Adrenal gland (tissue), 12 donors: ENCODE measurements around the gene SLC38A1. TPM values are rescaled to one million over a fixed set of nuclear protein-coding genes. Genes with fewer than 3 reads are reported as not detected.

Experiments
- DNase-seq, 7 donors: peaks; one replicate each; pipeline ENCODE4 v3.0.0-alpha.2; 2019 to 2020
- H3K27ac ChIP-seq, 5 donors: fragments of 200-600 bp; sonication (generic) in 4 of 5; 1 replicate in 3 of 5; 2 replicates in 2 of 5; pipeline versions ENCODE4 v1.5.1 to v1.8.0; 2016 to 2020; ENCODE audit warnings: mild to moderate bottlenecking in 1 of 5
- H3K27me3 ChIP-seq: fragments of 200-600 bp; 2 replicates; pipeline ENCODE4 v1.8.0; 2021
- H3K36me3 ChIP-seq, 2 donors: fragments of 200-600 bp; replicated peaks in 1 of 2; 1 replicate in 1 of 2; 2 replicates in 1 of 2; pipeline versions ENCODE4 v1.5.1 to v1.8.0; 2018 to 2022
- H3K4me1 ChIP-seq, 2 donors: fragments of 200-600 bp; replicated peaks in 1 of 2; 1 replicate in 1 of 2; 2 replicates in 1 of 2; pipeline versions ENCODE4 v1.5.1 to v1.8.0; 2018 to 2021
- H3K4me3 ChIP-seq, 4 donors: fragments of 200-600 bp; sonication (generic) in 3 of 4; one replicate each; pipeline ENCODE4 v1.5.1; 2016 to 2018
- H3K9me3 ChIP-seq, 3 donors: fragments of 200-600 bp; sonication (generic) in 1 of 3; replicated peaks in 1 of 3; 1 replicate in 2 of 3; 2 replicates in 1 of 3; pipeline versions ENCODE4 v1.5.1 to v1.8.0; 2016 to 2021
- POLR2A ChIP-seq, 2 donors: fragments of 450-650 bp; IDR thresholded peaks; one replicate each; pipeline ENCODE4 v1.6.1; 2017; ENCODE audit warnings: antibody characterized with exemption in 2 of 2, mild to moderate bottlenecking in 2 of 2, moderate library complexity in 1 of 2
- WGBS, 4 donors: extraction: QIAGEN DNeasy Blood & Tissue Kit in 2 of 4; methylation state at CpG; one replicate each; pipeline versions ENCODE4 v1.1.5 to v1.1.7; 2013 to 2017; 5-methylcytosine and 5-hydroxymethylcytosine counted together
- intact Hi-C, 2 donors: fragments of 100-400 bp; cut with DNase I; formaldehyde crosslinking; loops; one replicate each; pipeline versions ENCODE4 v1.14.1 to v1.15.0; 2022 to 2023
- polyA plus RNA-seq, 3 donors: library from polyadenylated mRNA; stranded (reverse); fragments of 200-250 nt in 2 of 3; fragments of 350-450 nt in 1 of 3; fragmentation: Illumina TruSeq in 1 of 3; extraction: RNeasy Lipid Tissue Mini Kit (QIAGEN cat#74804) in 1 of 3; gene quantifications; one replicate each; pipeline ENCODE4 v1.2.3, GENCODE V29; 2013 to 2014
- total RNA-seq, 9 donors: library from RNA; depleted of rRNA in 4 of 9; stranded (reverse); fragments of >200 nt in 4 of 9; fragments of 120-200 nt in 1 of 9; fragmentation: NEBNext Ultra II Directional in 1 of 9; extraction: Animal tissue kit (Norgen Biotek cat#: 25700) in 1 of 9; gene quantifications; one replicate each; pipeline versions ENCODE4 v1.1.0 to v1.2.4, GENCODE V29; 2013 to 2023
- TF ChIP-seq, protein P1 (sequence below), 6 experiments: fragments of 450-650 bp in 4 of 6; fragments of 200-600 bp in 2 of 6; sonication (generic) in 1 of 6; IDR thresholded peaks; 1 replicate in 5 of 6; 2 replicates in 1 of 6; pipeline versions ENCODE4 v1.5.1 to v1.8.0; 2016 to 2021; ENCODE audit warnings: antibody characterized with exemption in 6 of 6, mild to moderate bottlenecking in 2 of 6, moderate library complexity in 1 of 6
- donor health status: healthy with polysubstance abuse.
- donor health status: Bipolar disorder and iron deficiency.
- donor health status: DM: yes; HTN: yes; CAD: no.
- donor health status: DM: no; HTN: no; CAD: no.
- donor health status: DM: no; HTN: no; CAD: no.
- donor health status: DM: yes; HTN: yes; CAD: no.

The SLC38A1 gene
- total and polyA plus RNA-seq, 12 donors, result 2.4 to 14.8 (median 6.1) TPM

GRCh38 chr12:46179693-46180452, 89.0 kb downstream of the SLC38A1 start:
- no peak for TF ChIP-seq POLR2A (IDR thresholded peaks at IDR 0.05)
- H3K4me1 ChIP-seq, result no peaks in the 10 kb centered on the region
- H3K27ac ChIP-seq, result no peak overlapping the region
- H3K9me3 ChIP-seq, result no peaks in the 10 kb centered on the region
- WGBS, 4 donors, result 83 to 86% (median 85%) methylated on average over 7 of the region's 7 CpGs
- no peaks in the 10 kb centered on the region for H3K27me3 ChIP-seq
- H3K36me3 ChIP-seq, result no peaks in the 10 kb centered on the region
- no peak overlapping the region for H3K4me3 ChIP-seq
- intact Hi-C loops, result loop anchor here in 1 of 2 donors (2.0 kb wide), 1 partner anchor 31 kb away; no protein-coding TSS in a partner anchor
- DNase-seq, result no peak

DNA sequence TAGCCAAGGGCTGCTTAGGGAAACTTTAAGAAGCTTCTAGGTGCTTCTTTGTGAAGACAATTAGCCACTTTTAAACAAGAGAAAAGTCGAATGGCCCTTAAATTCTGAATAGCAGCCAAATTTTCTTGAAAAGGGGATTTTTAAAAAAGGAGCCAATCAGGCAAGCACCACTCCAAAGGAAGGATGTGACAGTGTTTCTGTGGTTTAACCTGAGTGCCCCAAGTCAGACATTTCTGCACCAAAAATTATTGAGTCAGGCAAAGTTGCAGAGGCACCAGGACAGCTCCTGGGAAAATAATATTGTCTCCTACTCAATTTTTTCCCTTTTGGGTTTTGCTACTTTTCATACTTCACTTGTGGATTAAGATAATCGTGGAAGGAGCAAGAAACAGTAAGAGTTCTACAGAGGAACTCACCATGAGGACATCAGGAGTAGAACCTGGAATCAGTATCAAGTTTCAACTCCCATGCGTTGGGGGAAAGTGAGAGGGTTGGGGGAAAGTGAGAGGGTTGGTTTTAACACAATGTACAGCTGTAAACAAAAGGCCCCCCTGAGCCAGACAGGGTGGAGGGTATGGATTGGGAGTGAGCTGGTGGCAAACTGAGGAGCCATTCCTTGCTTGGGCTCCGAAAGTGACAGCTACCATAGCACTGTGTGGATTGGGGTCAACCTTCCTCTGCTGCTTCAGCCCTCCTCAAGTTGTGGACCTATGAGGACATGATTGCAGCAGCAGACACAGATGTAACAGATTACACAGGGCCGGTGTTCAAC, 90.8 kb downstream of the SLC38A1 start:
- intact Hi-C loops, result no loop called here
- H3K4me1 ChIP-seq, result no peaks in the 10 kb centered on the region
- no peaks in the 10 kb centered on the region for H3K9me3 ChIP-seq
- H3K27me3 ChIP-seq, result no peaks in the 10 kb centered on the region
- DNase-seq, result no peak
- 45 to 69% (median 61%) methylated on average over 4 to 5 of the region's 5 CpGs for WGBS, 4 donors
- no peak overlapping the region for H3K27ac ChIP-seq
- TF ChIP-seq, protein P1, sequence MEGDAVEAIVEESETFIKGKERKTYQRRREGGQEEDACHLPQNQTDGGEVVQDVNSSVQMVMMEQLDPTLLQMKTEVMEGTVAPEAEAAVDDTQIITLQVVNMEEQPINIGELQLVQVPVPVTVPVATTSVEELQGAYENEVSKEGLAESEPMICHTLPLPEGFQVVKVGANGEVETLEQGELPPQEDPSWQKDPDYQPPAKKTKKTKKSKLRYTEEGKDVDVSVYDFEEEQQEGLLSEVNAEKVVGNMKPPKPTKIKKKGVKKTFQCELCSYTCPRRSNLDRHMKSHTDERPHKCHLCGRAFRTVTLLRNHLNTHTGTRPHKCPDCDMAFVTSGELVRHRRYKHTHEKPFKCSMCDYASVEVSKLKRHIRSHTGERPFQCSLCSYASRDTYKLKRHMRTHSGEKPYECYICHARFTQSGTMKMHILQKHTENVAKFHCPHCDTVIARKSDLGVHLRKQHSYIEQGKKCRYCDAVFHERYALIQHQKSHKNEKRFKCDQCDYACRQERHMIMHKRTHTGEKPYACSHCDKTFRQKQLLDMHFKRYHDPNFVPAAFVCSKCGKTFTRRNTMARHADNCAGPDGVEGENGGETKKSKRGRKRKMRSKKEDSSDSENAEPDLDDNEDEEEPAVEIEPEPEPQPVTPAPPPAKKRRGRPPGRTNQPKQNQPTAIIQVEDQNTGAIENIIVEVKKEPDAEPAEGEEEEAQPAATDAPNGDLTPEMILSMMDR (IDR thresholded peaks at IDR 0.05), result no peak
- TF ChIP-seq POLR2A (IDR thresholded peaks at IDR 0.05), result no peak
- no peaks in the 10 kb centered on the region for H3K36me3 ChIP-seq
- H3K4me3 ChIP-seq, result no peak overlapping the region

GRCh38 chr12:46177025-46177424, 91.8 kb downstream of the SLC38A1 start:
- Histone ChIP-seq H3K36me3 (no peaks in the 10 kb centered on the region), H3K4me3 (no peak overlapping the region), H3K4me1 (no peaks in the 10 kb centered on the region), H3K9me3 (no peaks in the 10 kb centered on the region), H3K27me3 (no peaks in the 10 kb centered on the region), H3K27ac (no peak overlapping the region)
- WGBS, 4 donors, result 69 to 86% (median 78%) methylated on average over 3 of the region's 3 CpGs
- intact Hi-C loops, result no loop called here
- DNase-seq, result no peak
- TF ChIP-seq POLR2A (IDR thresholded peaks at IDR 0.05), result no peak
- TF ChIP-seq, protein P1 (IDR thresholded peaks at IDR 0.05), result no peak

DNA sequence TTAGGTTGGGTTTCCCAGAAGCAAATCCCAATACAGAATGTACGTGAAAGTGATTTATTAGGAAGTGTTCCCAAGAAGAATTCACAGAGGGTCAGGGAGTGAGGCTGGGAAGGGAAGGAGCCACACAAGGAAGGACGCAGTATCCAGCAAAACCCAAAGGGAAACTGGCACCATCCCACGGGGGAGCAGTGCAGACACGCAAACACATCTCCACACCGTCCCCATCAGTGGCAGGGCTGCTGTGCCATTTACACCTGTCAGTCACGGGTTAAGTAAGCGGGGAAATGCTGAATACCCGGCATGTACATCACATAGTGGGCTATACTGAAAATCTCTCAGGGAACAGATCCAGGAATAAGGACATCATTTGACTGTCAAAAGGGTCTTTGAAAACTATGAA, 93.9 kb downstream of the SLC38A1 start:
- no peak overlapping the region for H3K4me3 ChIP-seq
- H3K4me1 ChIP-seq, result no peaks in the 10 kb centered on the region
- no peak for DNase-seq
- H3K9me3 ChIP-seq, result no peaks in the 10 kb centered on the region
- H3K36me3 ChIP-seq, result no peaks in the 10 kb centered on the region
- no peak overlapping the region for H3K27ac ChIP-seq
- WGBS, 4 donors, result 80 to 88% (median 86%) methylated on average over 8 of the region's 8 CpGs
- TF ChIP-seq, protein P1 (IDR thresholded peaks at IDR 0.05), result no peak
- no peak for TF ChIP-seq POLR2A (IDR thresholded peaks at IDR 0.05)
- intact Hi-C loops, result no loop called here
- no peaks in the 10 kb centered on the region for H3K27me3 ChIP-seq
